HCT116 (cell line): ENCODE measurements around the gene LRRK1. TPM values are rescaled to one million over a fixed set of nuclear protein-coding genes. Genes with fewer than 3 reads are reported as not detected.

Experiments
- ATAC-seq: fragments of 200-7000 bp; cut with Tn5 transposase; 2 replicates; pipeline ENCODE4 v1.9.1; 2020; ENCODE audit warnings: mild to moderate bottlenecking, moderate library complexity
- BruUV-seq: library from RNA; stranded (reverse); fragments of 400-500 nt; replicated peaks from 2 replicates; lab custom pipeline; 2021; lab: Mats Ljungman, UMichigan
- CTCF ChIA-PET: fragments of 300-600 bp; sonication (Branson Sonifier 250); formaldehyde crosslinking; loops from one replicate; lab custom pipeline; 2021; ENCODE audit warnings: antibody characterized with exemption; lab: Charles Lee
- POLR2A ChIA-PET: fragments of 300-600, 350-600 bp; sonication (Branson Sonifier 250); formaldehyde crosslinking; loops from one replicate; lab custom pipeline; 2021; ENCODE audit warnings: antibody characterized with exemption; lab: Charles Lee
- RAD21 ChIA-PET, 2 experiments: fragments of 300-600 bp; sonication (Branson Sonifier 250); formaldehyde crosslinking; loops; one replicate each; lab custom pipeline; 2023; ENCODE audit warnings: low total read pairs in 2 of 2; ENCODE audit not compliant: uncharacterized antibody in 2 of 2, unreplicated experiment in 2 of 2, low non-redundant PET in 1 of 2; lab: Charles Lee
- DNase-seq: peaks from one replicate; pipeline ENCODE4 v3.0.0-alpha.2; 2010; ENCODE audit warnings: low read depth, low spot score
- H2AFZ ChIP-seq: fragments of 200-600 bp; shearing (Covaris generic), sonication (generic); 2 replicates; pipeline ENCODE4 v1.6.1; 2017; ENCODE audit warnings: low read depth, mixed run types, mixed read lengths, antibody characterized with exemption, low read length; ENCODE audit not compliant: poor library complexity, severe bottlenecking
- H3K27ac ChIP-seq: 2 replicates; pipeline ENCODE4 v1.5.1; 2012; ENCODE audit warnings: low read depth, low read length
- H3K27me3 ChIP-seq: fragments of 200-600 bp; sonication (generic); 2 replicates; pipeline ENCODE4 v1.6.1; 2016; ENCODE audit warnings: mixed run types, low read length, mixed read lengths; ENCODE audit not compliant: insufficient read depth
- H3K36me3 ChIP-seq, 2 experiments: fragments of 200-500 bp in 1 of 2; fragments of 200-600 bp in 1 of 2; sonication (Bioruptor generic) in 1 of 2; sonication (generic) in 1 of 2; 2 replicates each; pipeline versions ENCODE4 v1.5.1 to v1.6.1; 2014 to 2016; ENCODE audit warnings: low read length in 2 of 2, inconsistent platforms in 1 of 2, mixed read lengths in 1 of 2, mixed run types in 1 of 2; ENCODE audit not compliant: insufficient read depth in 2 of 2, control insufficient read depth in 1 of 2
- H3K4me1 ChIP-seq, 2 experiments: fragments of 200-600 bp in 1 of 2; sonication (generic) in 1 of 2; 2 replicates each; pipeline versions ENCODE4 v1.5.1 to v1.6.1; 2012 to 2017; ENCODE audit warnings: low read length in 2 of 2, inconsistent platforms in 1 of 2, mild to moderate bottlenecking in 1 of 2, mixed read lengths in 1 of 2, mixed run types in 1 of 2, moderate library complexity in 1 of 2; ENCODE audit not compliant: insufficient read depth in 2 of 2, control insufficient read depth in 1 of 2
- H3K4me2 ChIP-seq: fragments of 200-600 bp; sonication (generic); 2 replicates; pipeline ENCODE4 v1.6.1; 2017; ENCODE audit warnings: mixed run types, low read length, mixed read lengths
- H3K4me3 ChIP-seq, 2 experiments: fragments of 200-600 bp in 1 of 2; sonication (generic) in 1 of 2; replicated peaks in 1 of 2; 2 replicates each; pipeline ENCODE4 v1.5.1; 2011 to 2016; ENCODE audit warnings: low read length in 2 of 2, control low read depth in 1 of 2, low read depth in 1 of 2, mild to moderate bottlenecking in 1 of 2, mixed read lengths in 1 of 2, mixed run types in 1 of 2
- H3K79me2 ChIP-seq: fragments of 200-600 bp; sonication (generic); 2 replicates; pipeline ENCODE4 v1.6.1; 2017; ENCODE audit warnings: mild to moderate bottlenecking, mixed run types, low read length, moderate library complexity, mixed read lengths; ENCODE audit not compliant: insufficient read depth
- H3K9ac ChIP-seq: fragments of 200-600 bp; sonication (generic); 2 replicates; pipeline ENCODE4 v1.6.1; 2016; ENCODE audit warnings: low read length, mixed read lengths
- H3K9me2 ChIP-seq: fragments of 200-600 bp; sonication (generic), shearing (Covaris generic); 2 replicates; pipeline ENCODE4 v1.6.1; 2017; ENCODE audit warnings: mixed run types, mild to moderate bottlenecking, moderate library complexity; ENCODE audit not compliant: insufficient read depth
- H3K9me3 ChIP-seq, 2 experiments: fragments of 200-500 bp in 1 of 2; fragments of 200-600 bp in 1 of 2; sonication (Bioruptor generic) in 1 of 2; sonication (generic) in 1 of 2; 2 replicates each; pipeline ENCODE4 v1.6.1; 2014 to 2017; ENCODE audit warnings: low read length in 2 of 2, mixed read lengths in 2 of 2, inconsistent platforms in 1 of 2, low read depth in 1 of 2, mild to moderate bottlenecking in 1 of 2, mixed run types in 1 of 2, moderate library complexity in 1 of 2; ENCODE audit not compliant: control insufficient read depth in 1 of 2, insufficient read depth in 1 of 2
- H4K20me1 ChIP-seq: fragments of 200-600 bp; sonication (generic), shearing (Covaris generic); 2 replicates; pipeline ENCODE4 v1.6.1; 2017; ENCODE audit warnings: mixed run types, mild to moderate bottlenecking, moderate library complexity; ENCODE audit not compliant: insufficient read depth
- ATF3 ChIP-seq: IDR thresholded peaks from 2 replicates; pipeline ENCODE4 v1.6.1; 2012
- CBX3 ChIP-seq: IDR thresholded peaks from 2 replicates; pipeline ENCODE4 v1.6.1; 2012; ENCODE audit warnings: low read depth
- CEBPB ChIP-seq: IDR thresholded peaks from 2 replicates; pipeline ENCODE4 v1.6.1; 2012; ENCODE audit warnings: low read depth
- EGR1 ChIP-seq: IDR thresholded peaks from 2 replicates; pipeline ENCODE4 v1.6.1; 2012; ENCODE audit warnings: low read depth
- ELF1 ChIP-seq: IDR thresholded peaks from 2 replicates; pipeline ENCODE4 v1.6.1; 2012; ENCODE audit warnings: low read depth, borderline replicate concordance
- EZH2 ChIP-seq: fragments of 200-600 bp; sonication (generic); IDR thresholded peaks from 2 replicates; pipeline ENCODE4 v1.6.1; 2017; ENCODE audit warnings: antibody characterized with exemption, mixed run types
- MAX ChIP-seq: IDR thresholded peaks from 2 replicates; pipeline ENCODE4 v1.6.1; 2012
- POLR2A ChIP-seq: IDR thresholded peaks from 2 replicates; pipeline ENCODE4 v1.7.0; 2011; ENCODE audit warnings: borderline replicate concordance; ENCODE audit not compliant: insufficient read depth, insufficient read length; ENCODE audit errors: extremely low read depth
- POLR2AphosphoS5 ChIP-seq: IDR thresholded peaks from 2 replicates; pipeline ENCODE4 v1.6.1; 2011; ENCODE audit warnings: mild to moderate bottlenecking, low read depth, low read length, moderate library complexity
- REST ChIP-seq: IDR thresholded peaks from 2 replicates; pipeline ENCODE4 v1.6.1; 2012; ENCODE audit warnings: low read depth
- SIN3A ChIP-seq: IDR thresholded peaks from 2 replicates; pipeline ENCODE4 v1.6.1; 2012; ENCODE audit warnings: low read depth
- SP1 ChIP-seq: IDR thresholded peaks from 2 replicates; pipeline ENCODE4 v1.6.1; 2012; ENCODE audit warnings: low read depth
- ZFX ChIP-seq: fragments of 450-650 bp; IDR thresholded peaks from 2 replicates; pipeline ENCODE4 v1.6.1; 2017
- ZNF274 ChIP-seq: fragments of 200-500 bp; sonication (Bioruptor generic); IDR thresholded peaks from 2 replicates; pipeline ENCODE4 v1.6.1; 2014; ENCODE audit warnings: mild to moderate bottlenecking, low read depth, low read length, inconsistent platforms
- intact Hi-C: fragments of 100-400 bp; cut with micrococcal nuclease; formaldehyde crosslinking; loops from 2 replicates; pipeline ENCODE4 v1.10.0; 2022
- total RNA-seq: library from RNA; stranded (reverse); gene quantifications from one replicate; pipeline ENCODE4 v1.2.1, GENCODE V29; 2021; ENCODE audit not compliant: unreplicated experiment
- TF ChIP-seq, protein P1 (sequence below): IDR thresholded peaks from 2 replicates; pipeline ENCODE4 v1.6.1; 2011; ENCODE audit warnings: mild to moderate bottlenecking, low read length, moderate library complexity; ENCODE audit not compliant: insufficient replicate concordance; ENCODE audit errors: extremely low read depth
- TF ChIP-seq, protein P2 (sequence below), 3 experiments: fragments of 200-600 bp in 1 of 3; sonication (generic) in 1 of 3; IDR thresholded peaks in 2 of 3; conservative IDR thresholded peaks in 1 of 3; 2 replicates each; pipeline ENCODE4 v1.5.1; 2012 to 2017; ENCODE audit warnings: low read depth in 2 of 3, low read length in 2 of 3, antibody characterized with exemption in 1 of 3, borderline replicate concordance in 1 of 3, control low read depth in 1 of 3, mild to moderate bottlenecking in 1 of 3, mixed read lengths in 1 of 3, mixed run types in 1 of 3, moderate library complexity in 1 of 3; ENCODE audit not compliant: insufficient read depth in 1 of 3

Gene LRRK1
- total RNA-seq, 1 experiment from 2014 or later, result 21.6 TPM

GRCh38 chr15:101022306-101022705 is 103.1 kb downstream of the LRRK1 start:
- intact Hi-C loops, result no loop called here
- no peaks in the 10 kb centered on the region for H3K27me3 ChIP-seq
- CTCF ChIA-PET, result no interaction called here

More at GRCh38 chr15:101022306-101022705, 103.1 kb downstream of the LRRK1 start:
- Histone ChIP-seq H3K9me3 (no peaks in the 10 kb centered on the region), H3K4me1 (no peaks in the 10 kb centered on the region), H3K79me2 (no peaks in the 10 kb centered on the region), H4K20me1 (no peaks in the 10 kb centered on the region), H3K36me3 (no peaks in the 10 kb centered on the region; a peak in 1 of 4 replicates), H3K4me3 (no peak overlapping the region), H2AFZ (no peak overlapping the region), H3K27ac (no peak overlapping the region), H3K4me2 (no peak overlapping the region), H3K9ac (no peak overlapping the region), H3K9me2 (no peaks in the 10 kb centered on the region)
- no peak for DNase-seq
- ATAC-seq, result no peak
- ChIA-PET RAD21 (no interaction called here), POLR2A (no interaction called here)
- BruUV-seq, result no TSS peak
- TF ChIP-seq ELF1 (no peak), ZFX (no peak), POLR2A (no peak), MAX (no peak), SP1 (no peak), EGR1 (no peak), CBX3 (no peak), ATF3 (no peak), ZNF274 (no peak), CEBPB (no peak), EZH2 (no peak), REST (no peak), POLR2AphosphoS5 (no peak), SIN3A (no peak)
- TF ChIP-seq, protein P1, sequence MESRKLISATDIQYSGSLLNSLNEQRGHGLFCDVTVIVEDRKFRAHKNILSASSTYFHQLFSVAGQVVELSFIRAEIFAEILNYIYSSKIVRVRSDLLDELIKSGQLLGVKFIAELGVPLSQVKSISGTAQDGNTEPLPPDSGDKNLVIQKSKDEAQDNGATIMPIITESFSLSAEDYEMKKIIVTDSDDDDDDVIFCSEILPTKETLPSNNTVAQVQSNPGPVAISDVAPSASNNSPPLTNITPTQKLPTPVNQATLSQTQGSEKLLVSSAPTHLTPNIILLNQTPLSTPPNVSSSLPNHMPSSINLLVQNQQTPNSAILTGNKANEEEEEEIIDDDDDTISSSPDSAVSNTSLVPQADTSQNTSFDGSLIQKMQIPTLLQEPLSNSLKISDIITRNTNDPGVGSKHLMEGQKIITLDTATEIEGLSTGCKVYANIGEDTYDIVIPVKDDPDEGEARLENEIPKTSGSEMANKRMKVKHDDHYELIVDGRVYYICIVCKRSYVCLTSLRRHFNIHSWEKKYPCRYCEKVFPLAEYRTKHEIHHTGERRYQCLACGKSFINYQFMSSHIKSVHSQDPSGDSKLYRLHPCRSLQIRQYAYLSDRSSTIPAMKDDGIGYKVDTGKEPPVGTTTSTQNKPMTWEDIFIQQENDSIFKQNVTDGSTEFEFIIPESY, result no peak
- TF ChIP-seq, protein P2, sequence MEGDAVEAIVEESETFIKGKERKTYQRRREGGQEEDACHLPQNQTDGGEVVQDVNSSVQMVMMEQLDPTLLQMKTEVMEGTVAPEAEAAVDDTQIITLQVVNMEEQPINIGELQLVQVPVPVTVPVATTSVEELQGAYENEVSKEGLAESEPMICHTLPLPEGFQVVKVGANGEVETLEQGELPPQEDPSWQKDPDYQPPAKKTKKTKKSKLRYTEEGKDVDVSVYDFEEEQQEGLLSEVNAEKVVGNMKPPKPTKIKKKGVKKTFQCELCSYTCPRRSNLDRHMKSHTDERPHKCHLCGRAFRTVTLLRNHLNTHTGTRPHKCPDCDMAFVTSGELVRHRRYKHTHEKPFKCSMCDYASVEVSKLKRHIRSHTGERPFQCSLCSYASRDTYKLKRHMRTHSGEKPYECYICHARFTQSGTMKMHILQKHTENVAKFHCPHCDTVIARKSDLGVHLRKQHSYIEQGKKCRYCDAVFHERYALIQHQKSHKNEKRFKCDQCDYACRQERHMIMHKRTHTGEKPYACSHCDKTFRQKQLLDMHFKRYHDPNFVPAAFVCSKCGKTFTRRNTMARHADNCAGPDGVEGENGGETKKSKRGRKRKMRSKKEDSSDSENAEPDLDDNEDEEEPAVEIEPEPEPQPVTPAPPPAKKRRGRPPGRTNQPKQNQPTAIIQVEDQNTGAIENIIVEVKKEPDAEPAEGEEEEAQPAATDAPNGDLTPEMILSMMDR (IDR thresholded peaks at IDR 0.05 in 2 of 3, conservative IDR thresholded peaks at IDR 0.05 in 1 of 3; ENCODE audit: borderline replicate concordance in 1 of 3, insufficient read depth in 1 of 3, low read depth in 2 of 3, low read length in 2 of 3), result no peak
